HG03469 (cell line): Measurements from ENCODE around the gene NUTM2F.
"Not testable (repeated sequence)": the region's sequence is repeated elsewhere in the genome, so short reads cannot be mapped to it uniquely, and the experiment has no call there.

Experiments used
- ATAC-seq: cut with Tn5 transposase; IDR thresholded peaks from one replicate; pipeline ENCODE4 v1.9.1; 2021; ENCODE audit warnings: mild to moderate bottlenecking, moderate library complexity, moderate number of reproducible peaks; ENCODE audit not compliant: unreplicated experiment

Gene NUTM2F

DNA sequence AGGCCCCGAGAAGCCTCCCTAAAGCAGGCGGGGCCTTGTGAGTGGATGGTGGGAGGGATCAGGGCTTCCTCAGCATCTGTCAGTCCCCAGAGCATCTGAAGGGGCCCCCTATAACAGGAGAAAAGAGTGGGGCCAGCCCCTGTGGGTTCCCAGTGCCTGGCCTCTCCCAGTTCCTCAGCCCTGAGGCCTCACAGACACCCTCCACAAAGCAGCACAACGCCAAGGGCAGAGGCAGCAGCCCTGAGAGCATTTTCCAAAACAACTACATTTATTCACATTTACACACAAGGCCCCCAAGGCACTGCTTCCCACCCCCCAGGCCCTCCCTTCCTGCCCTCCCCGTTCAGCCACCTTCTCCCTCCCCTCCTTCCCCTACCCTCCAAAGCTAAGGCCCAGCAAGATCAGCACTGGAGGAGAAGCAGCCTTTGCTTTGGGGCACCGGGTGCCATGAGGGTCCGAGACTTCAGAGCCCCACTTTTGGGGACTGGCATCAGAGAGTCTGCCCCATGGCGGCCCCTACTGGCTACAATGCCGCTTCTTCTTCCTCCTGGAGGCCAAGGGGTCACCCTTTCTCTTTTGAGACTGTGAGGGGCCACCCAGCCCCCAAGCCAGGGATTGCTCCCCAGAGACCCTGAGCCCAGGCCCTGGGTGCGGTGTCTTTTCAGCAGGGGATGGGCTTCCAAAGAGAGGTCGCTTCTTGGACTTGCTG is 10.3 kb downstream of the NUTM2F start:
- ATAC-seq = not testable (repeated sequence)

DNA sequence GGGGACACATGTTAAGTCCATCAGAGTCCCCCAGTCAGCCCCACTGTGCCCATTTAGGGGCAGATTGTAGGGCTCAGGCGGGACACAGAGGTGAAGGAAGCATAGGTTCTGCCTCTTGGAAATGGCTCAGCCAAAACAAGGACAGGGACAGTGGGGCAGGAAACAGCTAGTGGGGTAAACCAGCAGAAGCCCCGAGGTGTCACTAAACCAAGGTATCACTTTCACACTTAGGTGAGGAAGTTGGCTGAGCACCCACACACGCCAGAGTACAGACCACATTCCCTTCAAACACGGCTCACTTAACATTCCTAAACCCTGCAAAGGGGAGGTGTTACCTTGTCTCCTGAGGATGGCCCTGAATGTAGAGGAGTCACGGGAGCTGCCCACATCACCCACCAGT is 12.2 kb downstream of the NUTM2F start:
- ATAC-seq = not testable (repeated sequence)

DNA sequence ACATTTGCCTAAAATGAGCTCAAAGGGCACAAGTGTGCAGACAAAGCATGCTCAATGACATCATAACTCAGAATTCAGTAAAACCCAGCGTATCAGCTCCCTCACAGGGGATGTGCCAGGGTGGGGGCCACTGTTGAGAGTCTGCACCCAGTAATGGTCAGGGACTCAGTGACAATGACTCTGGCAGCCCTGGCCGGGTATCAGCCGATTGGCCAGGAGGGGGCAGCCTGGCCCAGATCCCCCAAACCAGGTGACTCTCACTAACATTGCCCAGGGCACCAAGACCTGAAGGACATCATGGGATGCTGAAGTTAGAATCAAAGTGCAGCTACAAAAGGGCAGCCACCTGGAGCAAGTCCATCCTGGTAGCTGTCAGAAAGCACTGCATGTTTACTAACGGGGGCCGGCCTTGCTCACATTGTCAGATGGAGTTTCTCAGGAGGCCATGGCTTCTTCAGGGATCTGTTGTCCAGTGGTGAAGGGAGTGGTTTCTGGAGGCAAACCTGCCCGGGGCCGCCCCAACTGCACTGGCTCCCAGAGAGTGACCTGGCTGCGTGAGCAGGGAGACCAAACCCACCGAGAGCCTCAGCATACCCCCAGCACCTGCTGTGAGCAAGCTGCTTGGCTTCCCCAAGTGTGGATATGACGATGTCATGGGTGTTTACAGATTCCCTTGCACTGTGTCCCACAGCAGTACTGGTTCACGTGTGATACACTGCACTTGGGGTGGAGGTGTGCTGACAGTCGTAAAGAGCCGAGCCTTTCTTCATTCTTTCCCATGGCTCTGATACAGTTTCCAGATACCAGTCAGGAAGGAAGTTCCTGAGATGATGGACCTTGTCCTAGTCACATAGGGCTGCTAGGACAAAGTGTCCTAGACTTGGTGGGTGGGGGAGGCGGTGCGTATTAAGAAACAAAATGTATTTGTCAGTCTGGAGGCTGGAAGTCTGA is 13.1 kb downstream of the NUTM2F start:
- not testable (repeated sequence) for ATAC-seq

DNA sequence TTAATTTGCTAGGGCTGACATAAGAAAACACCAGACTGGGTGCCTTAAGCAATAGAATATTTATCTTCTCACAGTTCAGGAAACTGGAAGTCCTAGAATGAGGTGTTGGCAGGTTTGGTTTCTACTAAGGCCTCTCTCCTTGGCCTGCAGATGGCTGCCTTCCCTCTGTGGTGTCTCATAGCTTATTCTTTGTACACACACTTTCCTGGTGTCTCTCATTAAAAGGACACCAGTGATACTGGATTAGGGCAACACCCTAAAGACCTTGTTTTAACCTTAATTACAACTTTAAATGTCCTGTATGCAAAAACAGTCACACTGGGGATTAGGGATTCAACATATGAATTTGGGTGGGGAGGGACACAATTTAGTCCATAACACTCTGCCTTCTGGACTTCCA is 25.1 kb downstream of the NUTM2F start:
- no peak for ATAC-seq

DNA sequence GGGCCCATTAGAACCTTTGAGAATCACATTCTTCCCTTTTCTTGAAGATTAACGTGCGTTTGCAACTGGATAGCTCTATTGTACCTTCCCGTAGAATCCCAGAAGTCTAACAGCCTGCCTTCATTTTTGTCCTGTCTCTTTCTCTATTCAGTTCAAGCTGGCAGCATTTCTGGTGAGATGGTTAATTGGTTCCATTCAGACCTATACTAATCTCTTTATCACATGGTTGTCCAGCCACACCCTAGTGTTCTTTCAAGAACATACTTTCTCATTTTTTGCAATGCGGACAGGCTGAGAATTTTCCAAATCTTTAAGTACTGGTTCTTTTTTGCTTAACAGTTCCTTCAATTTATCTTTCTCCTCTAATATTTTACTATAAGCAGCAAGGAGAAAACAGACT is 26.0 kb downstream of the NUTM2F start:
- no peak for ATAC-seq

DNA sequence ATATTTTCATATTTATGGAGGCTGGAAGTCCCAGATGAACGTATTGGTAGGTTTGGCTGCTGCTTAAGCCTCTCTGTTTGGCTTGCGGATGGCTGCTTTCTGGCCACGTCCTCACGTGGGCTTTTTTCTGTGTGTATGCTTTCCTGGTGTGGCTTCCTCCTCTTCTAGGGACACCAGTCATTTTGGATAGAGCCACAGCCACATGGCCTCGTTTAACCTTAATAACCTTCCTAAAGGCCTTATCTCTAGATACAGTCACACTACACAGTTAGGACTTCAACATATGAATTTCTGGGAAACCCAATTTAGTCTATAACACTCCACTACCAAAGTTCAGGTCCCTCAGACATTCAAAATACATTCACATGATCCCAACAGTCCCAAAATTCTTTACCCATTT is 26.9 kb downstream of the NUTM2F start:
- ATAC-seq = no peak

DNA sequence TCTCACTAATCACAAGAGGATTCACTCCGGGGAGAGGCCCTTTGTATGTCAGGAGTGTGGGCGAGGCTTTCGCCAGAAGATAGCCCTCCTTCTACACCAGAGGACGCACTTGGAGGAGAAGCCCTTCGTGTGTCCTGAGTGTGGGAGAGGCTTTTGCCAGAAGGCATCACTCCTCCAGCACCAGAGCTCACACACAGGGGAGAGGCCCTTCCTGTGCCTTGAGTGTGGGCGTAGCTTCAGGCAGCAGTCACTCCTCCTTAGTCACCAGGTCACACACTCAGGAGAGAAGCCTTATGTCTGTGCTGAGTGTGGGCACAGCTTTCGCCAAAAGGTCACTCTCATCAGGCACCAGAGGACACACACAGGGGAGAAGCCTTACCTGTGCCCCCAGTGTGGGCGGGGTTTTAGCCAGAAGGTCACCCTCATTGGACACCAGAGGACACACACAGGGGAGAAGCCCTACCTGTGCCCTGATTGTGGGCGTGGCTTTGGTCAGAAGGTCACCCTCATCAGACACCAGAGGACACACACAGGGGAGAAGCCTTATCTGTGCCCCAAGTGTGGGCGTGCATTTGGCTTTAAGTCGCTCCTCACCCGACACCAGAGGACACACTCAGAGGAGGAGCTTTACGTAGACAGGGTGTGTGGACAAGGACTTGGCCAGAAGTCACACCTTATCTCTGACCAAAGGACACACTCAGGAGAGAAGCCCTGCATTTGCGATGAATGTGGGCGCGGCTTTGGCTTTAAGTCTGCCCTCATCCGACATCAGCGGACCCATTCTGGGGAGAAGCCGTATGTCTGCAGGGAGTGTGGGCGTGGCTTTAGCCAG is 27.8 kb downstream of the NUTM2F start:
- ATAC-seq = no peak

DNA sequence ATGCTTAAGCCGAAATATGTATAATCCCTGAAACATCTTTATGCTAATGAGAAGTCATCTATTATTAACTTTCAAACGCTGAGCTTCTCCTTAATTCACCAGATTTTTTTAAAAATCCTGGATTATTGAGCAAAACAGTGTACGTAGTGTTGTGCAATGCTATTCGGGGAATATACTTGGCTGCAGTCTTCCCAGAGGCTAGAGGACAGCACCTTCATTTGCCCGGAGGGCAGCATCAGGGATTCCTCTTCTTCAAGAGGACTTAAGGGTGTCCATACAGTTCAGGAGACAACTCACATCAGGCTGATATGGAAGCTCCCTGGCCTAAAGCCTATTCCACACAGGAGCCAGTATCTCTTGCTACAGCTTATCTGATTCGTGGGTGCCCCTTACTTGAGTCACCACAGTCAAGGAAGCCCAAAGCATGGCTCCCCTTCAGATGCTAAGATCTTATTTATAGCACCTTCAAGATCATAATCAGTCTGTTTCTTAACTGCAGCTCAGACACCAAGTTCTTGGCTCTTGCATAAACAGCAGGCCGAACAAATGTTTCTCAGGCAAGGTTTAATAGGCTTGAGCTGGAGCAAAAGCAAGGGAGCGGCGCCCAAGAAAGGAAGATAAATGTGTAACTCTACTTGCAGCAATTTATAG is 29.4 kb downstream of the NUTM2F start:
- ATAC-seq = no peak

DNA sequence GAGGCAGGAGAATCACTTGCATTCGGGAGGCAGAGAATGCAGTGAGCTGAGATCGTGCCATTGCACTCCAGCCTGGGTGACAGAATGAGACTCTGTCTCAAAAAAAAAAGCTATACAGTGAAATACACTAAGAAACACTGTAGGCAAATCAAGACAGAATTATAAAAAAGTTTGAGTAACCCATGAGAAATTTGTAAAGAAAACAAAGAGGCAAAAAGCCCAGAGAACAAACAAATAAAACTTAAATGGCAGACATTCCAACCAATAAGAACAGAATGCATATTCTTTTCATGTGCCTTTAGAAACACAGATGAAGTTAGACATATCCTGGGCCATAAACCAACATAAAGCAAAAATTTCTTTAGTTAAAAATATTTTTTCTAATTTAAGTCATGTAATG is 38.8 kb downstream of the NUTM2F start:
- no peak for ATAC-seq

DNA sequence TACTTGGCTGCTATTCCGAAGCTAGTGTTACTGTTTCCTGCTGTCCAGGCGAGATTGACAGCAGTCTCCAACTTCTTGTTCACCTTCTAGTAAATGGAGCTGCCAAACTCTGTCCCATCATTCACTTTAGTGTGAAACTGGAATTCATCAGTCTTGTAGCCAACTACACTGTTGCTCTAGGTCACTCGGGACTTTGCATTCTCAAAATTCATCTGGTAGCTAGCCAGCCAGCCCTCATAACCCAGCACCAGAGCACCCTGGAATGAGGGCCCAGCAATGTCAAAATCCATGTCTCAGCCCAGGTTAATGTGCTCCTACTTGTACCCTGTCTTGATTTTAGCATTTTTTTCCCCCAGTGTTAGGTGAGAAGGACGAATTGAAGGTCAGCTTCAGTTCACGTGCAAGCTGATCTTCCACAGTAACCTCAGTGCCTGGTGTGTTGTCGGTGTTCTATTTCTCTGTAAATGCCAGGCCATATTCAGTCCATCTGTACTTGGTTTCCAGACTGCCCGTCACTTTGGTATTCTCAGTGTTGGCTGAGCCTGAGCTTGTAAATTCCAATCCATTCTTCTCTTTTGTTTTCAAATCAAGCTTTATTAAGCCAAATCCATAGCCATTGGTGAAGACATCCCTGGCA is 40.4 kb downstream of the NUTM2F start:
- no peak for ATAC-seq

DNA sequence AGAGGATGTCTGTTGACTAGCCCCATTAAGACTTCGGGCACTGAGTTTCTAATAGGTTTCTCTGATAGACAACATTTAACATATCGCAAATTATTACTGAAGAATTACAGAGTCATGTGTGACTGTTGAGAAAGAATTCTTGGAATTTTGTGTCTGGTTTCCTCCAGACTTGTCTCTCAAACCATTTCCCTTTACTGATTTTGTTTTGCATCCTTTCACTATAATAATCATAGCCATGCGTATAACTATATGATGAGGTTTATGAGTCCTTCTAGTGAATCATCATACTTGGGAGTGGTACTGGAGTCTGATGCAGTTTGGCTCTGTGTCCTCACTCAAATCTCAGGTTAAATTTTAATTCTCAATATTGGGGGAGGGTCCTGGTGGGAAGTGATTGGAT is 42.3 kb downstream of the NUTM2F start:
- ATAC-seq = no peak

DNA sequence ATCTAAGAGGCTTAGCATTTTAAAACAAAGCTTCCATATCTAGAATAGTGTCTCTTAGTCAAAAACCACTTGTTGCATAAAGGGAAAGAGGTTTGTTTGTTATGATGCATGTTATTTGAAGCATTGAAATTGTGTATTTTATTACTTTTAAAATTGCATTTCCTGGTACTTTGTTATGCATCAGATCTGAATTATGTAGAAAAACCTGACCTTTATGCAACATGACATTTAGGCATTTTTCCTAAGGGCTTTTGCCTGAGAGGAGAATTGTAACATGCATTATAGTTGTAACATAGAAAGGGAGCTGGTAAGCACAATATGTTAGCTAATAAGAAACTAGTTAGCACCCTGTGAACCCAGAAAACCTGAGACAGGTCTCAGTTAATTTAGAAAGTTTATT is 47.3 kb downstream of the NUTM2F start:
- no peak for ATAC-seq

DNA sequence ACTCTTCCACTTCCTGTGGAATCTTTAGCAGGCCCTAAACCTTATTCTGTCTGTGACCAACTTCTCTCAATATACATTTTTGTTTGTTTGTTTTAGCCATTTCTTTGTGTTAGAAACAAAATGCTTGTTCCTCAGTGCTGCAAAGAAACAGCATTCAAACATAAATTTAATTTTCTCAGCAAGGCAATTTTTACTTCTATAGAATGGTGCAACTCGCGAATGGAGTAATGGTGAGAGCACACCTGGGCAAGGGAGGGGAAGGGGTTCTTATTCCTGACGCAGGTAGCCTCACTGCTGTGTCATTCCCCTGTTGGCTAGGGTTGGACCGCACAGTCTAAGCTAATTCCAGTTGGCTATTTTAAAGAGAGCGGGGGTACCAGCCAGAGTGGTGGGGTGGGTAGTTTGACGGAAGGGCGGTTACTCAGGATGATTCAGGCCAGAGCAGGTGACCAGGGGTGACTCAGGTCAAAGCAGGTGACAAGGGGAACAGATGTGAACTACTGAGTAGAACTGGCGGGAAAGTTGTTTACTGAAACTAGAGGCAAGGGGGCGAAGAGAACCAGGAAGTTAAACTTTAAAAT is 47.9 kb downstream of the NUTM2F start:
- ATAC-seq = no peak

DNA sequence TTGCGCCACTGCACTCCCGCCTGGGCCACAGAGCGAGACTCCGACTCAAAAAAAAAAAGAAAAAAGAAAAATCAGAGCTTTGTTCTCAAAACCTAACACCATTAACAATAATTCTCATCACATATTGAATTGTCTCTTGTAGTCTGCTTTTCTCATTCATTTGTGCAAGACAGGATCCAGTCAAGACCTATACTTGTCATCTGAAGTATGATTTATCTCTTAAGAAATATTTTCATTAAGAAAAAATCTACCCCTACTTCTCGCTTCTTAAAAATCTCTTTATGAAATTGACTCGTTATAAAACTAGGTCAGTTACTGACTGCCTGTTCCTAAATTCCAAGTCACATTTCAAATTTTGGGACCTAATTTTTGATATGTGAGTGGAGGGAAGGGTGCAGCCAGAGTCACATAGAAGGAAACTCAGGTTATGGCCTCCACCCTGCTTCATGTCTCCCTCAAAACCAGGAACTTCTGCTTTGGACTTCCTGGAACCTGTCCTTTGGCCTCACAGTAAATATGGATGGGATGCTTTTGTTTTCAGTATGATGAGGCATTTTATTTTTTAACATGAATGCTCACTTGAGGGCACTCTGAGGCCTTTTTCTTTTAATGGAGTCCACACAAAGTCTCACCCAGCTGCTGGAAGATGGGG is 50.4 kb downstream of the NUTM2F start:
- ATAC-seq = no peak

DNA sequence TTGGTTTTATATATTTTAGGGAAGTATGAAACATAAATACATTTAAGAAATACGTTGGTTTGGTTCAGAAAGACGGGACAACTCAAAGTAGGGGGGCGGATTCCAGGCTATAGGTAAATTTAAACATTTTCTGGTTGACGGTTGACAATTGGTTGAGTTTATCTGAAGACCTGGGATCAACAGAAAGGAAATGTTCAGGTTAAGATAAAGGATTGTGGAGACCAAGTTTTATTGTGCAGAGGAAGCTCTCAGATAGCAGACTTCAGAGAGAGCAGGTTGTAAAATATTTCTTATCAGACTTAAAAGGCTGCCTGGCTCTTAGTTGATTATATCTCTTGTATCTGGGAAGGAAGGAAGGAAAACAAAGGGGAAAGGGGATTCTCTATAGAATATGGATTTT is 51.4 kb downstream of the NUTM2F start:
- not testable (repeated sequence) for ATAC-seq

DNA sequence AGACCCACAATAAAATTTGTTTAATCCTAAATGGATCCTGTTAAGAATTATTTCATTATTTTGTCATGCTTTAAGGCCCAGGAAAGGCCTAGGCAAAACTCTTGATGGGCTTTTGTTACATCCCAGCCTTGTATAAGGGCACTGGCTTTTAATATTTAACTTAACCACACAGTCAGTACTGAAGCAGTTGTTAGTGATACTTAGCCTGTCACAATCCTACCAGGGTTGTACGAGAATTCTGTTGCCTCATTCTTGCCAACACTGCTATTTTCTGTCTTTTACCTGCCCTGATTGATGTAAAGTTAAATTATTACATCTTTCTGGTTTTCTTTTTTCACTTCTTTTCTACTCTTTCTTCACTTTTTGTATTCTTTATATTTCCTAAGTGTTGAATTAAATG is 58.4 kb downstream of the NUTM2F start:
- ATAC-seq = no peak

DNA sequence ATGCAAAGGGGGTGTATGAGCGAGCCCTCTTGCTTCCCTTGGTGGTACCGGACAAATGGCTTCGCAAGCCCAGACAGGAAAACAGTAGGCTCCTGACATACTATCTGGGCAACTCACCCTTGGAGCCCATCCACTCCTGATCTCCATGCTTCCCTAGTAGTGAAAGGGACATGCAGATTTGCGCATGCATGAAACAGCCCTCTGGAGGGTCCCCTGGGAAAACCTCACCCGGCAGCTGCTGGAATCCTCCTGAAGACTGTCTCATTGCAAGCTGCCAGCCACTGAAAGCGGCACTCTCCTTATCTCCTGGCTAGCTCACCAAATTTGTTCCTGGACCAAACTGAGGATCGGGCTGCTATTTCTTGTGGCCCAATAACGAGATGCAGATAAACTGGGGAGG is 59.2 kb downstream of the NUTM2F start:
- ATAC-seq = no peak
